GM19043 (cell line): ENCODE results near the gene SLC41A2.
A peak's percentile ranks its signal among the peaks of the same experiment; 100 is the strongest.

Experiments
- ATAC-seq: cut with Tn5 transposase; IDR thresholded peaks from one replicate; pipeline ENCODE4 v1.9.1; 2021; ENCODE audit warnings: low read depth; ENCODE audit not compliant: unreplicated experiment

SLC41A2 gene

GRCh38 chr12:104933128-104933527 lies 25.0 kb downstream of the SLC41A2 start:
- no peak for ATAC-seq

- ATAC-seq: peak; percentile 88
These were observed 27.4 kb downstream of the SLC41A2 start for GRCh38 chr12:104930388-104931326.

GRCh38 chr12:104929977-104930376 lies 28.1 kb downstream of the SLC41A2 start:
- no peak for ATAC-seq

- ATAC-seq: no peak
These were observed 28.7 kb downstream of the SLC41A2 start for GRCh38 chr12:104929368-104929767.

GRCh38 chr12:104928036-104928745 lies 29.9 kb downstream of the SLC41A2 start:
- no peak for ATAC-seq

- no peak for ATAC-seq
These were observed 32.6 kb downstream of the SLC41A2 start for GRCh38 chr12:104925501-104925900.

GRCh38 chr12:104921340-104921739 lies 36.8 kb downstream of the SLC41A2 start:
- no peak for ATAC-seq

- no peak for ATAC-seq
These were observed 46.1 kb downstream of the SLC41A2 start for GRCh38 chr12:104911942-104912341.

- no peak for ATAC-seq
These were observed 47.8 kb downstream of the SLC41A2 start for GRCh38 chr12:104910196-104910840.

- ATAC-seq: no peak
These were observed 48.3 kb downstream of the SLC41A2 start for GRCh38 chr12:104909761-104910160.
